GM21528 (cell line): ENCODE results near the gene PRKCH.
"Not testable (repeated sequence)": the region's sequence is repeated elsewhere in the genome, so short reads cannot be mapped to it uniquely, and the experiment has no call there.

Experiments
- ATAC-seq: cut with Tn5 transposase; IDR thresholded peaks from one replicate; pipeline ENCODE4 v1.9.1; 2021; ENCODE audit warnings: mild to moderate bottlenecking, moderate library complexity; ENCODE audit not compliant: unreplicated experiment, low FRiP score

Gene PRKCH

DNA sequence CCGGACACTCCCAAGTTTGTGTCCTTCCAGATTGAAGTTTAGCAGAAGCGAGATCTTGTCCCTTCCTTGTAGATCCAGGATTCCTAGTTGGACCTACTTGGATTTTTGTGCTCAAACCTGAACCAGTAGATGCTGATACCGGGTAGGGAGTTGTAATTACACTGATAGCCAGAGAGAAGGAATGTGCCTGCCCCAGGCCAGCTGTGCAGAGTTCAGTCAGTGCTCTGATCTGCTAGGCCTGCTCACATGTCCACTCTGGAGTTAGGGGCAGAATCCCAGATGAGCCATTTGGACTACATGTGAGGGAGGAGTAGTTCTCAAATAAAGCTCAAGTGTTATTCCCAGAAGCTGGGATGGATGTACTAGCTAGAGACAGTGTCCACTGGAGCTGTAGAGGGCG, 65.7 kb downstream of the PRKCH start:
- ATAC-seq = no peak

- peak; percentile 79 for ATAC-seq
These were observed 67.0 kb downstream of the PRKCH start for GRCh38 chr14:61388173-61388975.

- no peak for ATAC-seq
These were observed 67.7 kb downstream of the PRKCH start for GRCh38 chr14:61388976-61389576.

DNA sequence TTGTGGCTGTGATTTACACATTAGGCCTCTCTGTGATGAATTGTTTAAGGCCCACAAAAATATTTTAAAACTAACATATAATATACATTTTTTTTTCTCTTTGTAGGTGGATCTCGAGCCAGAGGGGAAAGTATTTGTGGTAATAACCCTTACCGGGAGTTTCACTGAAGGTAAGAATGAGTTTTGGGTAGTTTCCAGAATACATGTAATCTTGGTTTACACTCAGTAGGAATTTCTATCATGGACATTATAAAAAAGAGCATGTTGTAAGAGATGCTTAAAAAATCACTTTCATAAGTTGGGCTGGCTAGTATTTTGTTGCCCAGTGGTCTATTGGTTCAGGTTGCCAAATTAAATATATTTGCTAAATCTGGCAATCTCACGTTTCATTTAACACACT, 69.7 kb downstream of the PRKCH start:
- no peak for ATAC-seq

DNA sequence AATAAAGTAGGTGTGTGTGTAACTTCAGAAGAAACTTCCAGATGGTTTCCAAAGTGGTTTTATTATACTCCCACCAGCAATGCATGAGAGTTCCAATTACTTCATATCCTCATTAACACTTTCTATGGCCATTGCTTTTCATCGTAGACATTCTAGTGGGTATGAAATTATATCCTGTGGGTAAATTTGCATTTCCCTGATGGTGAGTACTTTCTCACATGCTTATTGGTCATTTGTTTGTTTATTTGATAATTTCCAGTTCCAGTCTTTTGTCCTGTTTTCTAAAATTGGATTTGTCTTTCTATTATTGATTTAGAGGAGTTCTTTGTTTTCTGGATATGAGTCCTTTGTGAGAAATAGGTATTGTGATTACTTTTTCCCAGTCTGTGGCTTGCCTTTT, 70.9 kb downstream of the PRKCH start:
- no peak for ATAC-seq

DNA sequence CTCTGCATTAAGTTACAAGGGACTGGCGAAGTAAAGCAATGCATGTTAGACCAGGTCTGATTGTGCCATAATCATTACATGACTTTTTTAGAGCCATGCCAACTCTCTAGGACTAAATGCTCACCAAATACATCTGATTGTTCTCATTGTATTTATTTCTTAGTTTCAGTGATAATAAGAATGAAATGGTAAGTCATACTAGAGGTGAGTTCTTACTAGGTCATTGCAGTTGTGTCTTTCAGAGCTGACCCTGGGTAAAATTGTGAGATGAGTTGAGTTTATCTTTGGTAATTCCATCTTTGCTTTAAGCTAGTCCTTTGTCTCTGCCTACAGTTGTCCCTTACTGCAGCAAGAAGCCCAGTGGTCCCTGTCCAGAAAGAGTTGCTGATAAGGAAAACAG, 73.2 kb downstream of the PRKCH start:
- no peak for ATAC-seq

- ATAC-seq = no peak
These were observed 73.8 kb downstream of the PRKCH start for GRCh38 chr14:61395115-61395725.

DNA sequence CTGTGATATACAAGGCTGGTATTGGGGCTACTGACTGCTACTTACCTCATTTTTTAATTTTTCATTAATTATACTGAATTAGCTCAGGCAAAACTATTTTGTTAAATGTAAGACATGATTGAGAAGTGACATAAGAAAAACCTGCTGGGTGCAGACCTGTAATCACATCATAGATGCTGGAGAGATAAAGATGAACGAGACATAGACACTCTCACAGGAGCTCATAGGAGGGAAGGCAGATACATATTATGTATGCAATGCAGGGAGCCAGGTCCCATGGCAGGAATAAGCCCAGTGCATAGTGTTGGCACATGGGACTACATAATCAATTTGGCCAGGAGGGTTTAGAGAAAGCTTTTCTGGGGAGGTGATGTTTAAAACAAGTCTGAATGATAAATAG, 74.9 kb downstream of the PRKCH start:
- ATAC-seq = no peak

DNA sequence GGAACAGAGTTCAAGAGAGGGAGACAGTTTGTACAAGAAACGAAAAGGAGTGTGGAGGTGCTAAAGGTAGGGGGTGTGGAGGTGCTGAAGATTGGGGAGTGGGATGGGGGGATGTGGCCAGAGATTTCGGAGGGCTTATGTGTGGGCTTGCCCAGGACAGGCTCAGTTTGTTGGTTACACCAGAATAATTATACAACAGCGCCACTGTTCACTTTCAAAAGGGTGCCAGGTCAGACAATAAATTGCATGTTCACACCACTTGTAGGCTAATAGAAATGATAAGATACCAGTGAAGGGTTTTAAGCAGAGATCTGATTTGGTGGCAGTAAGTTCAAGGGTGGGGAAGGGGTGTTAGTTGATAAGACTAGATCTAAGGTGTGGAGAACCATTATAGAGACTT, 75.3 kb downstream of the PRKCH start:
- ATAC-seq = no peak

DNA sequence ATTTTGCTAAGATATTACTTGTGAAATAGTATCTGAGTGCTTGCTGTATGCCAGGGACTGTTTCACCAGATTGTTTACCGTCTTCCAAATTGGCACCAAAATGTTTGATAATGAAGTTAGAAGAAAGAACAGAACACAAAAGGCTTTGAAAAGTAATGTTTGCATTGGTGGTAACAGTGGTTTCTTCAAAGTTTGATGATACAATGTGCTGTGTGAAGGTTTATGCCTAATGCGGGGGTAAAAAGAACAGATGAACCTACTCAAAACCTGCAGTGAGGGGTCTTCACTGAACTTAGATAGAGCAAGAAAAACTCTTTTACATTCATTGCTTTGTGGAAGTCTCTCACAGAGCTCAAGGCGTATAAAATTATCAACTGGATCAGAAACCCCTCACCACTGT, 76.2 kb downstream of the PRKCH start:
- no peak for ATAC-seq

DNA sequence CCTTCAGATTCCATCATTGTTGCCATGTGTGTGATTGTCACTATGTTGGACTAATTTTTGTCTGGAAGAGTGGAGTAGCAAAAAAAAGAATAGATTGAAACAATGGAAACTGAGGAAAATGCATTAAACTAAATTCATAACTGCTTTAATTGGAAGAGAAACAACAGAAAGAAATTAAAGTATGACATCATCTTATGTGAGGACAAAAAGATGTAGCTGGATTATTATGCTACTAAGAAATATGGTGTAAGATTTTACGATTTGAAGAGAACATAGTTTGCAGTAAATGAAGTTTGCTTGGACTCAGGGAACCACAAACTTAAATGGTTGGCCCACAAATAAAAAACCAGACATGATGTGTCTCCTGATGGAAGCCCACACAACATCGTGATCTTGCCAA, 76.8 kb downstream of the PRKCH start:
- no peak for ATAC-seq

- no peak for ATAC-seq
These were observed 78.0 kb downstream of the PRKCH start for GRCh38 chr14:61399365-61399764.

- no peak for ATAC-seq
These were observed 80.1 kb downstream of the PRKCH start for GRCh38 chr14:61401461-61401860.

- no peak for ATAC-seq
These were observed 82.0 kb downstream of the PRKCH start for GRCh38 chr14:61403411-61403810.

GRCh38 chr14:61404637-61405036, 83.3 kb downstream of the PRKCH start:
- no peak for ATAC-seq

GRCh38 chr14:61406198-61406597, 84.8 kb downstream of the PRKCH start:
- no peak for ATAC-seq

GRCh38 chr14:61406675-61407074, 85.3 kb downstream of the PRKCH start:
- ATAC-seq = no peak

- no peak for ATAC-seq
These were observed 87.1 kb downstream of the PRKCH start for GRCh38 chr14:61408498-61408897.

GRCh38 chr14:61409782-61410181, 88.4 kb downstream of the PRKCH start:
- no peak for ATAC-seq

DNA sequence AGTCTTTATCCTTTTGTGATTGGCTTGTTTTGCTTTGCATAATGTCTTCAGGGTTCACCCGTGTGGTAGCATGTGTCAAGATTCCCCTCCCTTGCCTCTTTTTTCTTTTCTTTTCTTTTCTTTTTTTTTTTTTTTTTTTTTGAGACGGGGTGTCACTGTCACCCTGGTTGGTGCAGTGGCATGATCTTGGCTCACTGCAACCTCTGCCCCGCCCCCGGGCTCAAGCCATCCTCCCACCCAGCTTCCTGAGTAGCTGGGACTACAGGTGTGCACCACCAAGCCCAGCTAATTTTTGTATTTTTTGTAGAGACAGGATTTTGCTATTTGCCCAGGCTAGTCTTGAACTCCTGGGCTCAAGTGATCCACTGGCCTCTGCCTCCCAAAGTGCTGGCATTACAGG, 94.6 kb downstream of the PRKCH start:
- ATAC-seq = not testable (repeated sequence)

- no peak for ATAC-seq
These were observed 95.2 kb downstream of the PRKCH start for GRCh38 chr14:61416591-61416990.

- no peak for ATAC-seq
These were observed 95.8 kb downstream of the PRKCH start for GRCh38 chr14:61417141-61417540.
